H1 (cell line): ENCODE measurements around the gene ICE1. TPM values are rescaled to one million over a fixed set of nuclear protein-coding genes. Genes with fewer than 3 reads are reported as not detected.

Experiments
- KDM5A ChIP-seq: fragments of 200-600 bp; IDR thresholded peaks from 2 replicates; pipeline ENCODE4 v1.7.1; 2012; ENCODE audit warnings: mild to moderate bottlenecking, low read length, inconsistent platforms, mixed read lengths
- RFX5 ChIP-seq: IDR thresholded peaks from 2 replicates; pipeline ENCODE4 v1.6.1; 2011; ENCODE audit warnings: low read depth, low read length, improper control_type of control experiment, borderline replicate concordance
- polyA plus RNA-seq, 7 experiments: library from polyadenylated mRNA; depleted of rRNA in 3 of 7; stranded (reverse) in 5 of 7; unstranded in 2 of 7; fragments of >200 nt in 5 of 7; fragments of 200-250 nt in 2 of 7; gene quantifications; 1 replicate in 5 of 7; 2 replicates in 1 of 7; 4 replicates in 1 of 7; pipeline versions ENCODE4 v1.2.1 to v1.2.3, GENCODE V29; 2011 to 2013; ENCODE audit warnings: missing spikeins in 2 of 7, mixed read lengths in 2 of 7
- total RNA-seq: library from RNA; stranded (reverse); fragmentation: NEBNext Ultra II Directional; extraction: Animal tissue kit (Norgen Biotek cat#: 25700); gene quantifications from 2 replicates; pipeline ENCODE4 v1.2.1, GENCODE V29; 2021

Gene ICE1
- total and polyA plus RNA-seq, 2 of the 8 experiments (the other 6 are each of a cell fraction or from before 2014, with no cell fraction given): 11.8 to 53.9 TPM

- TF ChIP-seq RFX5: no peak
- TF ChIP-seq KDM5A: no peak
Measured at GRCh38 chr5:5464036-5464715, 41.7 kb downstream of the ICE1 start (continued).
